HepG2 (cell line): ENCODE measurements around the gene MORN5. TPM values are rescaled to one million over a fixed set of nuclear protein-coding genes. Genes with fewer than 3 reads are reported as not detected.

Experiments
- ARID3A ChIP-seq: IDR thresholded peaks from 2 replicates; pipeline ENCODE4 v1.6.1; 2012; ENCODE audit warnings: low read depth, low read length, improper control_type of control experiment
- ASH2L ChIP-seq: fragments of 300-600, 200-600 bp; sonication (generic); IDR thresholded peaks from 2 replicates; pipeline ENCODE4 v1.7.0; 2017; ENCODE audit warnings: low read depth, mild to moderate bottlenecking, moderate library complexity, mixed read lengths, low read length; ENCODE audit not compliant: insufficient read length
- CAMTA2 ChIP-seq: sonication (generic); formaldehyde crosslinking; IDR thresholded peaks from 2 replicates; pipeline ENCODE4 v1.4.0; 2020; ENCODE audit warnings: mild to moderate bottlenecking, missing genetic modification reagents, borderline replicate concordance
- CEBPB ChIP-seq: IDR thresholded peaks from 2 replicates; pipeline ENCODE4 v1.6.1; 2011; ENCODE audit warnings: low read depth, low read length, improper control_type of control experiment, borderline replicate concordance
- FOSL2 ChIP-seq: sonication (generic); formaldehyde crosslinking; IDR thresholded peaks from 2 replicates; pipeline ENCODE4 v1.4.0; 2020; ENCODE audit warnings: missing genetic modification reagents
- HMGXB4 ChIP-seq, 2 experiments: sonication (generic) in 1 of 2; formaldehyde crosslinking in 1 of 2; IDR thresholded peaks; 2 replicates each; pipeline versions ENCODE4 v1.4.0 to v1.6.1; 2018 to 2020; ENCODE audit warnings: missing genetic modification reagents in 2 of 2, borderline replicate concordance in 1 of 2, low read depth in 1 of 2, mild to moderate bottlenecking in 1 of 2, missing biosample characterization in 1 of 2
- HNF4A ChIP-seq: sonication (generic); formaldehyde crosslinking; IDR thresholded peaks from 2 replicates; pipeline ENCODE4 v1.4.0; 2020; ENCODE audit warnings: missing genetic modification reagents
- NFAT5 ChIP-seq: sonication (generic); formaldehyde crosslinking; IDR thresholded peaks from 2 replicates; pipeline ENCODE4 v1.4.0; 2020; ENCODE audit warnings: missing genetic modification reagents
- RAD51 ChIP-seq: fragments of 450-650 bp; IDR thresholded peaks from 2 replicates; pipeline ENCODE4 v1.6.1; 2016; ENCODE audit warnings: borderline replicate concordance
- SOX5 ChIP-seq: IDR thresholded peaks from 2 replicates; pipeline ENCODE4 v1.6.1; 2016; ENCODE audit warnings: borderline replicate concordance
- SP1 ChIP-seq, 2 experiments: fragments of 450-650 bp in 1 of 2; sonication (generic) in 1 of 2; formaldehyde crosslinking in 1 of 2; IDR thresholded peaks; 2 replicates each; pipeline versions ENCODE4 v1.4.0 to v1.6.1; 2016 to 2020; ENCODE audit warnings: missing genetic modification reagents in 1 of 2
- USF2 ChIP-seq, 2 experiments: sonication (generic) in 1 of 2; formaldehyde crosslinking in 1 of 2; IDR thresholded peaks; 2 replicates each; pipeline versions ENCODE4 v1.5.1 to v1.6.1; 2011 to 2020; ENCODE audit warnings: borderline replicate concordance in 1 of 2, low read depth in 1 of 2, low read length in 1 of 2, mild to moderate bottlenecking in 1 of 2, missing genetic modification reagents in 1 of 2, moderate library complexity in 1 of 2
- ZBTB7A ChIP-seq: sonication (generic); formaldehyde crosslinking; IDR thresholded peaks from 2 replicates; pipeline ENCODE4 v1.8.0; 2022; ENCODE audit warnings: mild to moderate bottlenecking, missing genetic modification reagents
- ZNF253 ChIP-seq: sonication (generic); formaldehyde crosslinking; IDR thresholded peaks from 2 replicates; pipeline ENCODE4 v1.8.0; 2022; ENCODE audit warnings: mild to moderate bottlenecking, missing genetic modification reagents, borderline replicate concordance
- polyA plus RNA-seq, 8 experiments: library from polyadenylated mRNA; depleted of rRNA in 3 of 8; stranded (reverse) in 7 of 8; unstranded in 1 of 8; fragments of >200 nt; fragmentation: Illumina TruSeq in 4 of 8; extraction: Trizol in 4 of 8; gene quantifications; 2 replicates each; pipeline versions ENCODE4 v1.2.1 to v1.2.3, GENCODE V29; 2011 to 2016; ENCODE audit warnings: low read depth in 4 of 8, missing spikeins in 1 of 8, mixed read lengths in 1 of 8; ENCODE audit not compliant: insufficient read depth in 1 of 8
- total RNA-seq, 5 experiments: library from RNA; depleted of rRNA; stranded (reverse); fragments of >200 nt; fragmentation: Illumina TruSeq; extraction: Trizol; gene quantifications; 2 replicates each; pipeline ENCODE4 v1.2.3, GENCODE V29; 2016; ENCODE audit warnings: low read depth in 1 of 5

The MORN5 gene
- total and polyA plus RNA-seq, 2 of the 13 experiments (the other 11 are each of a cell fraction or from before 2014, with no cell fraction given), result not detected

GRCh38 chr9:122180633-122181032 lies 20.9 kb downstream of the MORN5 start (continued):
- TF ChIP-seq ASH2L (no peak), CEBPB (peak; percentile 27; the same call in 1 of the 2 replicates), HMGXB4 (CRISPR knock-in tag; IDR thresholded peaks at IDR 0.05; ENCODE audit: borderline replicate concordance in 1 of 2, low read depth in 1 of 2) (no peak), FOSL2 (peak; percentile 85), ARID3A (0 out of 2 replicates have a peak, but pooled peaks have one; percentile 16), ZNF253 (no peak), SP1 (IDR thresholded peaks at IDR 0.05) (no peak), SP1 (CRISPR knock-in tag; IDR thresholded peaks at IDR 0.05) (no peak), HNF4A (CRISPR knock-in tag) (no peak), USF2 (IDR thresholded peaks at IDR 0.05; ENCODE audit: low read depth, low read length) (peak; percentile 82), USF2 (CRISPR knock-in tag; IDR thresholded peaks at IDR 0.05; ENCODE audit: borderline replicate concordance) (peak; percentile 43; the same call in 1 of the 2 replicates), RAD51 (peak; percentile 82; the same call in 1 of the 2 replicates), ZBTB7A (no peak), SOX5 (CRISPR knock-in tag) (0 out of 2 replicates have a peak, but pooled peaks have one; percentile 25), NFAT5 (CRISPR knock-in tag) (no peak), CAMTA2 (CRISPR knock-in tag) (no peak)
